Measurements from ENCODE around the gene WASL. TPM values are rescaled to one million over a fixed set of nuclear protein-coding genes. Genes with fewer than 3 reads are reported as not detected.
A peak's percentile ranks its signal among the peaks of the same experiment; 100 is the strongest.

Gene WASL
- polyA plus RNA-seq, 1 donor from 2014 or later = 22.5 TPM

DNA sequence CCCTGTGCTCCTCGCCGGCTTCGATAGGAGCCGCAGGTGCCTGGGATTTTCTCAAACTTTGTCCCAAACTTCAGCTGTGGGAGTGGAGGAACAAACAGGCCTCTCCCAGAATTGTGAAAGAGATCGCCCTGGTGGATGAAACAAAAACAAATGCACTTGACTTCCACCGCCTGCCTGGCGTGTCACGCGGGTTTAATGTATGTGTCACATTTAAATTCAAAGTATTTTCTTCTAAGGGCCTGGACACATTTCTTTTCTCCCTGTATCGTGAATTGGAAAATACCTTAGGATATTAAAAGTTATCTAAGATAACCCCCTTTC is 694 bp upstream of the WASL start:
- peak overlapping the region; percentile 80 for H3K4me3 ChIP-seq (ENCODE audit: low read length)
- no peaks in the 10 kb centered on the region for H3K36me3 ChIP-seq (ENCODE audit: insufficient read depth, low read length)
- peak; percentile 10 for TF ChIP-seq CTCF (IDR thresholded peaks at IDR 0.05; ENCODE audit: poor library complexity, severe bottlenecking)
- TF ChIP-seq, protein P1, sequence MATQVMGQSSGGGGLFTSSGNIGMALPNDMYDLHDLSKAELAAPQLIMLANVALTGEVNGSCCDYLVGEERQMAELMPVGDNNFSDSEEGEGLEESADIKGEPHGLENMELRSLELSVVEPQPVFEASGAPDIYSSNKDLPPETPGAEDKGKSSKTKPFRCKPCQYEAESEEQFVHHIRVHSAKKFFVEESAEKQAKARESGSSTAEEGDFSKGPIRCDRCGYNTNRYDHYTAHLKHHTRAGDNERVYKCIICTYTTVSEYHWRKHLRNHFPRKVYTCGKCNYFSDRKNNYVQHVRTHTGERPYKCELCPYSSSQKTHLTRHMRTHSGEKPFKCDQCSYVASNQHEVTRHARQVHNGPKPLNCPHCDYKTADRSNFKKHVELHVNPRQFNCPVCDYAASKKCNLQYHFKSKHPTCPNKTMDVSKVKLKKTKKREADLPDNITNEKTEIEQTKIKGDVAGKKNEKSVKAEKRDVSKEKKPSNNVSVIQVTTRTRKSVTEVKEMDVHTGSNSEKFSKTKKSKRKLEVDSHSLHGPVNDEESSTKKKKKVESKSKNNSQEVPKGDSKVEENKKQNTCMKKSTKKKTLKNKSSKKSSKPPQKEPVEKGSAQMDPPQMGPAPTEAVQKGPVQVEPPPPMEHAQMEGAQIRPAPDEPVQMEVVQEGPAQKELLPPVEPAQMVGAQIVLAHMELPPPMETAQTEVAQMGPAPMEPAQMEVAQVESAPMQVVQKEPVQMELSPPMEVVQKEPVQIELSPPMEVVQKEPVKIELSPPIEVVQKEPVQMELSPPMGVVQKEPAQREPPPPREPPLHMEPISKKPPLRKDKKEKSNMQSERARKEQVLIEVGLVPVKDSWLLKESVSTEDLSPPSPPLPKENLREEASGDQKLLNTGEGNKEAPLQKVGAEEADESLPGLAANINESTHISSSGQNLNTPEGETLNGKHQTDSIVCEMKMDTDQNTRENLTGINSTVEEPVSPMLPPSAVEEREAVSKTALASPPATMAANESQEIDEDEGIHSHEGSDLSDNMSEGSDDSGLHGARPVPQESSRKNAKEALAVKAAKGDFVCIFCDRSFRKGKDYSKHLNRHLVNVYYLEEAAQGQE (IDR thresholded peaks at IDR 0.05; ENCODE audit: borderline replicate concordance) = no peak
- H3F3A ChIP-seq (ENCODE audit: insufficient read depth, low read length, poor library complexity, severe bottlenecking) = peaks cover 11% of the 10 kb centered on the region
- H3K9ac ChIP-seq (ENCODE audit: low read length) = peak overlapping the region; percentile 94
- H3K79me2 ChIP-seq (replicated peaks; ENCODE audit: insufficient read depth, low read length) = peaks cover 55% of the 10 kb centered on the region
- peak overlapping the region; percentile 93 for H3K27ac ChIP-seq (ENCODE audit: low read length)
- H4K20me1 ChIP-seq (ENCODE audit: insufficient read depth) = no peaks in the 10 kb centered on the region
- no peaks in the 10 kb centered on the region for H3K9me3 ChIP-seq (ENCODE audit: low read length)
- no peaks in the 10 kb centered on the region for H3K27me3 ChIP-seq (ENCODE audit: insufficient read depth, low read depth, low read length)
- peak overlapping the region; percentile 75 for H2AFZ ChIP-seq (ENCODE audit: low read depth, low read length)
- H3K4me2 ChIP-seq (ENCODE audit: low read length) = peak overlapping the region; percentile 89
- no peaks in the 10 kb centered on the region for H3K9me2 ChIP-seq (ENCODE audit: insufficient read depth, low read length)

DNA sequence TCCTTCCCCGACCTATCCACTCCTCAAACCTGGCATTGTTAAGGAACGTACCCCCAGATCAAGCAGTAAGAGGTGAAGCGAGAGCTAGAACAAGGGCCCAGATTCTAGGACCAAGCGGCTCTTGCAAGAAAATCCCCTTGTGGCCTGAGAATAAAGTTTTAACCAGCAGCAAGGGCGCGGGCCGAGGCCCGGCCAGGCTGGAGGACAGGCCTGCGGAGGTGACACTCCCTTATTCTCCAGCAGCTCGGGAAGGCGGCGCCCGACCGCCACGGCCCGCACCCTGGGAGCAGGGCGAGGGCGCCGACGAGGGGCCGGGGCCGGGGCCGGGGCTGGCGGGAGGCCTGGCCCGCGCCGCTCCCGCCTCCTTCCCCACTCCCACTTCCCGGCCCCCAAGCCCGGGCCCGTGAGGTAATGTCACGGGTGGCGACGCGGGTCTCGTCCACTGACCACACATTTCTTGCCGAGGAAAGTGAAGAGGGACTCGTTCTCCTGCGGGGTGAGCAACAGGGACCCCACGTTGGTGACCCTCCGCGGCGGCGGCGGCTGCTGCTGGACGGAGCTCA is 551 bp downstream of the WASL start:
- TF ChIP-seq POLR2AphosphoS5 (IDR thresholded peaks at IDR 0.05) (no peak), RAD21 (conservative IDR thresholded peaks at IDR 0.05) (no peak), EZH2 (IDR thresholded peaks at IDR 0.05; ENCODE audit: borderline replicate concordance, insufficient read depth, low read length, poor library complexity, severe bottlenecking) (no peak), MXI1 (conservative IDR thresholded peaks at IDR 0.05; ENCODE audit: poor library complexity, severe bottlenecking) (no peak), EP300 (conservative IDR thresholded peaks at IDR 0.05; ENCODE audit: poor library complexity, severe bottlenecking) (no peak), SMC3 (conservative IDR thresholded peaks at IDR 0.05; ENCODE audit: poor library complexity) (no peak), CTCF (IDR thresholded peaks at IDR 0.05; ENCODE audit: poor library complexity, severe bottlenecking) (no peak), TAF1 (IDR thresholded peaks at IDR 0.05; ENCODE audit: low read depth) (no peak)
- TF ChIP-seq, protein P1 (IDR thresholded peaks at IDR 0.05; ENCODE audit: borderline replicate concordance) = no peak
- Histone ChIP-seq H3K4me2 (ENCODE audit: low read length) (peak overlapping the region; percentile 92), H3K9me2 (ENCODE audit: insufficient read depth, low read length) (no peaks in the 10 kb centered on the region), H3K79me2 (replicated peaks; ENCODE audit: insufficient read depth, low read length) (peaks cover 68% of the 10 kb centered on the region), H3K27me3 (ENCODE audit: insufficient read depth, low read depth, low read length) (no peaks in the 10 kb centered on the region), H3K36me3 (ENCODE audit: insufficient read depth, low read length) (no peaks in the 10 kb centered on the region), H3K4me3 (ENCODE audit: low read length) (peak overlapping the region; percentile 80), H3K9me3 (ENCODE audit: low read length) (no peaks in the 10 kb centered on the region), H3F3A (ENCODE audit: insufficient read depth, low read length, poor library complexity, severe bottlenecking) (peaks cover 11% of the 10 kb centered on the region), H2AFZ (ENCODE audit: low read depth, low read length) (peak overlapping the region; percentile 67), H4K20me1 (ENCODE audit: insufficient read depth) (no peaks in the 10 kb centered on the region), H3K9ac (ENCODE audit: low read length) (peak overlapping the region; percentile 94), H3K27ac (ENCODE audit: low read length) (peak overlapping the region; percentile 93)

Data from neural cell (in vitro differentiated cells).